A549 (cell line): ENCODE measurements around the gene LCA5. TPM values are rescaled to one million over a fixed set of nuclear protein-coding genes. Genes with fewer than 3 reads are reported as not detected.
"Not testable (repeated sequence)": the region's sequence is repeated elsewhere in the genome, so short reads cannot be mapped to it uniquely, and the experiment has no call there.

Experiments
- ATAC-seq, 2 experiments: fragments of 200-7000 bp in 1 of 2; fragments of >200 bp in 1 of 2; cut with Nextera tagmentation in 1 of 2; cut with Tn5 transposase in 1 of 2; 3 replicates each; pipeline versions ENCODE4 v1.8.0 to v1.9.1; 2018 to 2020; ENCODE audit warnings: mild to moderate bottlenecking in 1 of 2, moderate library complexity in 1 of 2
- CTCF ChIA-PET: fragments of 300-600 bp; sonication (Branson Sonifier 250); formaldehyde crosslinking; extraction: SDS; loops from one replicate; lab custom pipeline; 2021; ENCODE audit warnings: antibody characterized with exemption, inconsistent platforms; lab: Yijun Ruan, JAX
- POLR2A ChIA-PET: fragments of 350-600 bp; formaldehyde crosslinking; extraction: SDS; loops from one replicate; lab custom pipeline; 2021; ENCODE audit warnings: antibody characterized with exemption, inconsistent platforms; lab: Yijun Ruan, JAX
- DNase-seq, 2 experiments: peaks; one replicate each; pipeline versions ENCODE4 v3.0.0 to v3.0.0-alpha.2; 2011 to 2016; ENCODE audit warnings: low read depth in 1 of 2, low spot score in 1 of 2
- FAIRE-seq: peaks from 2 replicates; lab custom pipeline; 2011; peaks lifted over from hg19 to GRCh38; lab: Jason Lieb, UNC
- H3K27ac ChIP-seq, 2 experiments: fragments of >200 bp; sonication (Bioruptor Twin); formaldehyde crosslinking; 3 replicates each; pipeline ENCODE4 v1.5.1; 2016 to 2017
- H3K4me1 ChIP-seq: fragments of >200 bp; sonication (Bioruptor Twin); formaldehyde crosslinking; 3 replicates; pipeline ENCODE4 v1.6.1; 2016
- H3K4me2 ChIP-seq: fragments of >200 bp; sonication (Bioruptor Twin); formaldehyde crosslinking; 3 replicates; pipeline ENCODE4 v1.6.1; 2016
- H3K4me3 ChIP-seq: fragments of >200 bp; sonication (Bioruptor Twin); formaldehyde crosslinking; 3 replicates; pipeline ENCODE4 v1.5.1; 2016
- H3K9me3 ChIP-seq: fragments of >200 bp; sonication (Bioruptor Twin); formaldehyde crosslinking; 3 replicates; pipeline ENCODE4 v1.6.1; 2016
- CBX8 ChIP-seq: fragments of 200-600 bp; sonication (generic); IDR thresholded peaks from 2 replicates; pipeline ENCODE4 v1.6.1; 2016
- CEBPB ChIP-seq, 2 experiments: fragments of >200 bp in 1 of 2; sonication (Bioruptor Twin) in 1 of 2; formaldehyde crosslinking in 1 of 2; IDR thresholded peaks; 2 replicates each; pipeline ENCODE4 v1.6.1; 2012 to 2016
- E2F6 ChIP-seq: IDR thresholded peaks from 2 replicates; pipeline ENCODE4 v1.6.1; 2012; ENCODE audit warnings: low read depth, borderline replicate concordance
- EHF ChIP-seq: fragments of 250-450 bp; sonication (Bioruptor Pico); IDR thresholded peaks from 2 replicates; pipeline ENCODE4 v1.5.0; 2020; ENCODE audit warnings: mild to moderate bottlenecking
- HEYL ChIP-seq: fragments of 250-450 bp; sonication (Bioruptor Pico); IDR thresholded peaks from 2 replicates; pipeline ENCODE4 v1.8.0; 2021; ENCODE audit warnings: mild to moderate bottlenecking, moderate library complexity
- HOXB13 ChIP-seq: fragments of 250-450 bp; sonication (Bioruptor Pico); IDR thresholded peaks from 2 replicates; pipeline ENCODE4 v1.5.0; 2020; ENCODE audit warnings: low read depth, mild to moderate bottlenecking, moderate library complexity
- HOXB5 ChIP-seq: fragments of 250-450 bp; sonication (Bioruptor Pico); IDR thresholded peaks from 2 replicates; pipeline ENCODE4 v1.5.0; 2020; ENCODE audit warnings: mild to moderate bottlenecking, moderate library complexity
- JUN ChIP-seq, 2 experiments: fragments of >200 bp; sonication (Bioruptor Twin); formaldehyde crosslinking; IDR thresholded peaks; 2 replicates in 1 of 2; 3 replicates in 1 of 2; pipeline ENCODE4 v1.6.1; 2016 to 2017
- JUNB ChIP-seq: fragments of >200 bp; sonication (Bioruptor Twin); formaldehyde crosslinking; IDR thresholded peaks from 2 replicates; pipeline ENCODE4 v1.6.1; 2016
- MAFK ChIP-seq: fragments of 450-650 bp; IDR thresholded peaks from 2 replicates; pipeline ENCODE4 v1.6.1; 2014; ENCODE audit not compliant: partially characterized antibody
- MAZ ChIP-seq: fragments of 150-350 bp; IDR thresholded peaks from 2 replicates; pipeline ENCODE4 v1.6.1; 2014; ENCODE audit warnings: antibody characterized with exemption, low read depth, low read length, borderline replicate concordance
- NR3C1 ChIP-seq: fragments of >200 bp; sonication (Bioruptor Twin); formaldehyde crosslinking; IDR thresholded peaks from 3 replicates; pipeline ENCODE4 v1.6.1; 2017
- PHF8 ChIP-seq: fragments of 200-600 bp; sonication (generic); IDR thresholded peaks from 2 replicates; pipeline ENCODE4 v1.6.1; 2016; ENCODE audit warnings: low read depth, mild to moderate bottlenecking, antibody characterized with exemption, moderate library complexity, borderline replicate concordance
- POLR2A ChIP-seq: IDR thresholded peaks from 2 replicates; pipeline ENCODE4 v1.6.1; 2012; ENCODE audit warnings: mild to moderate bottlenecking, low read length
- POLR2AphosphoS2 ChIP-seq: conservative IDR thresholded peaks from 2 replicates; pipeline ENCODE4 v1.6.1; 2012; ENCODE audit warnings: low read length, improper control_type of control experiment, inconsistent platforms
- RAD21 ChIP-seq, 2 experiments: fragments of >200 bp in 1 of 2; sonication (Bioruptor Twin) in 1 of 2; formaldehyde crosslinking in 1 of 2; IDR thresholded peaks in 1 of 2; conservative IDR thresholded peaks in 1 of 2; 2 replicates in 1 of 2; 3 replicates in 1 of 2; pipeline ENCODE4 v1.6.1; 2012 to 2018; ENCODE audit warnings: inconsistent platforms in 1 of 2
- RARB ChIP-seq: fragments of 250-450 bp; sonication (Bioruptor Pico); IDR thresholded peaks from 2 replicates; pipeline ENCODE4 v1.8.0; 2021; ENCODE audit warnings: mild to moderate bottlenecking, moderate library complexity
- RCOR1 ChIP-seq: fragments of 150-350 bp; IDR thresholded peaks from 2 replicates; pipeline ENCODE4 v1.6.1; 2014; ENCODE audit warnings: antibody characterized with exemption, low read length, low read depth
- RFX5 ChIP-seq: fragments of 450-650 bp; IDR thresholded peaks from 2 replicates; pipeline ENCODE4 v1.7.1; 2014; ENCODE audit warnings: antibody characterized with exemption, mild to moderate bottlenecking, moderate library complexity
- SMC3 ChIP-seq: fragments of >200 bp; sonication (Bioruptor Twin); formaldehyde crosslinking; IDR thresholded peaks from 3 replicates; pipeline ENCODE4 v1.6.1; 2018; ENCODE audit warnings: inconsistent platforms
- USF2 ChIP-seq: fragments of 450-650 bp; IDR thresholded peaks from 2 replicates; pipeline ENCODE4 v1.6.1; 2014; ENCODE audit warnings: antibody characterized with exemption
- ZFP36 ChIP-seq: fragments of 450-650 bp; IDR thresholded peaks from 2 replicates; pipeline ENCODE4 v1.6.1; 2014; ENCODE audit warnings: borderline replicate concordance; ENCODE audit not compliant: partially characterized antibody
- WGBS: methylation state at CpG from one replicate; pipeline ENCODE4 v1.1.6; 2017; ENCODE audit errors: missing lambda C conversion rate; 5-methylcytosine and 5-hydroxymethylcytosine counted together
- polyA plus RNA-seq, 4 experiments: library from polyadenylated mRNA; depleted of rRNA in 3 of 4; stranded (reverse); fragments of >200 nt; fragmentation: RNase III in 1 of 4; extraction: RNeasy Plus Mini Kit Qiagen cat#74134 plus additional on column Dnase treatment in 1 of 4; gene quantifications; 2 replicates in 3 of 4; 3 replicates in 1 of 4; pipeline ENCODE4 v1.2.3, GENCODE V29; 2011 to 2017

The LCA5 gene
- polyA plus RNA-seq, 2 of the 4 experiments (the other 2 are of a cell fraction), result 1.2 to 3.0 TPM

GRCh38 chr6:79455446-79455845 lies 81.8 kb downstream of the LCA5 start:
- H3K4me1 ChIP-seq, result peaks cover 14% of the 10 kb centered on the region; the same call in 2 of the 3 replicates
- ChIA-PET POLR2A (no interaction called here), CTCF (no interaction called here)
- peak overlapping the region in 1 of 2 experiments; percentile 28; a peak in 1 of 6 replicates for H3K27ac ChIP-seq
- H3K4me2 ChIP-seq, result no peak overlapping the region
- WGBS, result 29% methylated on average over 1 of the region's 1 CpG
- ATAC-seq, result no peak
- no peak overlapping the region for H3K4me3 ChIP-seq
- no peak for DNase-seq
- TF ChIP-seq SMC3 (no peak), HOXB5 (CRISPR knock-in tag) (no peak), POLR2A (no peak)
- FAIRE-seq, result no peak
- no peaks in the 10 kb centered on the region for H3K9me3 ChIP-seq

GRCh38 chr6:79453558-79454042 lies 83.6 kb downstream of the LCA5 start:
- no peak overlapping the region for H3K4me3 ChIP-seq
- peaks cover 14% of the 10 kb centered on the region; the same call in 2 of the 3 replicates for H3K4me1 ChIP-seq
- peak overlapping the region; percentile 53 for H3K4me2 ChIP-seq
- ChIA-PET CTCF (interaction anchor here (1.0 kb wide), 1 partner anchor 226 kb away, joined by 3 read pairs; no protein-coding TSS in a partner anchor), POLR2A (no interaction called here)
- WGBS, result 20% methylated on average over 3 of the region's 3 CpGs
- DNase-seq (peak in 1 of 2 experiments; percentile 19), ATAC-seq (peak; percentile 27 to 47; a peak in 1 of 6 replicates), FAIRE-seq (no peak)
- H3K27ac ChIP-seq, result peak overlapping the region; percentile 32 to 72
- TF ChIP-seq CEBPB (IDR thresholded peaks at IDR 0.05) (peak; percentile 48 to 65; a peak in 3 of 4 replicates), MAFK (no peak), JUN (IDR thresholded peaks at IDR 0.05) (0 out of 5 replicates have a peak, but pooled peaks of 1 of the 2 experiments have one; percentile 17), POLR2AphosphoS2 (no peak), RAD21 (conservative IDR thresholded peaks at IDR 0.05 in 1 of 2, IDR thresholded peaks at IDR 0.05 in 1 of 2) (peak in 1 of 2 experiments; percentile 15; a peak in 1 of 5 replicates)
- no peaks in the 10 kb centered on the region for H3K9me3 ChIP-seq

GRCh38 chr6:79450984-79451383 lies 86.2 kb downstream of the LCA5 start:
- FAIRE-seq, result no peak
- DNase-seq, result no peak
- TF ChIP-seq CEBPB (IDR thresholded peaks at IDR 0.05) (no peak), PHF8 (no peak), MAZ (no peak), CBX8 (no peak), HOXB13 (CRISPR knock-in tag) (no peak), MAFK (no peak), E2F6 (no peak), RARB (no peak), ZFP36 (no peak), JUNB (no peak)
- no peak overlapping the region for H3K27ac ChIP-seq
- peaks cover 14% of the 10 kb centered on the region; the same call in 2 of the 3 replicates for H3K4me1 ChIP-seq
- H3K4me3 ChIP-seq, result no peak overlapping the region
- no peak overlapping the region for H3K4me2 ChIP-seq
- no peak for ATAC-seq
- H3K9me3 ChIP-seq, result no peaks in the 10 kb centered on the region
- ChIA-PET POLR2A (interaction anchor here (0.8 kb wide), 1 partner anchor 13 kb away, joined by 3 read pairs; no protein-coding TSS in a partner anchor), CTCF (no interaction called here)
- 70% methylated on average over 5 of the region's 7 CpGs for WGBS

- no peak for TF ChIP-seq HOXB13 (CRISPR knock-in tag)
- no peak for TF ChIP-seq RARB
- no peak for TF ChIP-seq USF2
- TF ChIP-seq EHF (CRISPR knock-in tag), result no peak
- TF ChIP-seq SMC3, result no peak
- TF ChIP-seq RCOR1, result no peak
- no peak for TF ChIP-seq JUNB
- TF ChIP-seq NR3C1, result no peak
- no peak for TF ChIP-seq RFX5
- no peak for TF ChIP-seq HEYL (CRISPR knock-in tag)
- TF ChIP-seq, all 56 proteins: peak for 0
- WGBS, result 53% methylated on average over 4 of the region's 4 CpGs
- Histone ChIP-seq H3K9me3 (no peaks in the 10 kb centered on the region), H3K4me3 (no peak overlapping the region), H3K27ac (no peak overlapping the region), H3K4me2 (no peak overlapping the region), H3K4me1 (no peaks in the 10 kb centered on the region)
- FAIRE-seq, result no peak
- no peak for DNase-seq
- ChIA-PET POLR2A (no interaction called here), CTCF (no interaction called here)
- ATAC-seq, result no peak
Measured at GRCh38 chr6:79446006-79446405, 91.2 kb downstream of the LCA5 start.

- ATAC-seq, H3K27ac ChIP-seq, H3K9me3 ChIP-seq, H3K4me2 ChIP-seq, DNase-seq, POLR2A ChIA-PET, H3K4me1 ChIP-seq, H3K4me3 ChIP-seq, FAIRE-seq, CTCF ChIA-PET: not testable (repeated sequence)
- 9% methylated on average over 3 of the region's 3 CpGs for WGBS
Measured at GRCh38 chr6:79443876-79444275, 93.4 kb downstream of the LCA5 start.
